DOHH2 (cell line): ENCODE data around the gene CCND2.

Source experiments
- H3F3A ChIP-seq: fragments of 200-600 bp; sonication (generic), shearing (Covaris generic); 2 replicates; pipeline ENCODE4 v1.6.0; 2016; ENCODE audit warnings: antibody characterized with exemption, mild to moderate bottlenecking; ENCODE audit not compliant: control insufficient read depth, insufficient read depth
- H3K27ac ChIP-seq: fragments of 200-600 bp; sonication (generic); 2 replicates; pipeline ENCODE4 v1.5.1; 2014; ENCODE audit warnings: low read depth, mild to moderate bottlenecking, low read length, moderate library complexity
- H3K27me3 ChIP-seq: fragments of 200-600 bp; sonication (generic); 2 replicates; pipeline ENCODE4 v1.6.1; 2014; ENCODE audit warnings: mild to moderate bottlenecking, low read length, mixed read lengths; ENCODE audit not compliant: control insufficient read depth
- H3K36me3 ChIP-seq: fragments of 200-600 bp; sonication (generic); 2 replicates; pipeline ENCODE4 v1.6.1; 2014; ENCODE audit warnings: mild to moderate bottlenecking, low read length, moderate library complexity, mixed read lengths; ENCODE audit not compliant: control insufficient read depth
- H3K4me1 ChIP-seq: fragments of 200-600 bp; sonication (generic); 2 replicates; pipeline ENCODE4 v1.6.1; 2014; ENCODE audit warnings: mild to moderate bottlenecking, low read length, mixed read lengths; ENCODE audit not compliant: control insufficient read depth
- H3K4me2 ChIP-seq: fragments of 200-600 bp; sonication (generic); 2 replicates; pipeline ENCODE4 v1.6.0; 2014; ENCODE audit warnings: mild to moderate bottlenecking, low read length, moderate library complexity
- H3K4me3 ChIP-seq: fragments of 200-600 bp; sonication (generic); 2 replicates; pipeline ENCODE4 v1.5.1; 2014; ENCODE audit warnings: mild to moderate bottlenecking, low read length, mixed read lengths
- H3K79me2 ChIP-seq: fragments of 200-600 bp; sonication (generic); 2 replicates; pipeline ENCODE4 v1.6.1; 2014; ENCODE audit warnings: mild to moderate bottlenecking, low read length, mixed read lengths; ENCODE audit not compliant: control insufficient read depth
- H3K9me2 ChIP-seq: fragments of 200-600 bp; sonication (generic); replicated peaks from 2 replicates; pipeline ENCODE4 v1.6.1; 2014; ENCODE audit warnings: mild to moderate bottlenecking, low read length, mixed read lengths; ENCODE audit not compliant: control insufficient read depth
- H3K9me3 ChIP-seq: fragments of 200-600 bp; sonication (generic); 2 replicates; pipeline ENCODE4 v1.6.1; 2014; ENCODE audit warnings: antibody characterized with exemption, low read length, mixed read lengths; ENCODE audit not compliant: control insufficient read depth, insufficient read depth
- H4K20me1 ChIP-seq: fragments of 200-600 bp; sonication (generic); 2 replicates; pipeline ENCODE4 v1.6.0; 2014; ENCODE audit warnings: low read depth, mild to moderate bottlenecking, antibody characterized with exemption, low read length, moderate library complexity; ENCODE audit not compliant: control insufficient read depth, insufficient read depth
- CTCF ChIP-seq: fragments of 200-600 bp; sonication (generic); IDR thresholded peaks from one replicate; pipeline ENCODE4 v1.5.1; 2014; ENCODE audit warnings: antibody characterized with exemption, mild to moderate bottlenecking, low read depth, low read length; ENCODE audit not compliant: poor library complexity, severe bottlenecking
- EZH2phosphoT487 ChIP-seq: fragments of 200-600 bp; sonication (generic); IDR thresholded peaks from 2 replicates; pipeline ENCODE4 v1.6.1; 2017; ENCODE audit warnings: borderline replicate concordance, mild to moderate bottlenecking, antibody characterized with exemption, low read length, moderate library complexity, mixed read lengths

The CCND2 gene

GRCh38 chr12:4266990-4267389, 6.6 kb upstream of the CCND2 start:
- Histone ChIP-seq H3K27ac (no peak overlapping the region), H3K4me3 (no peak overlapping the region), H3K4me2 (no peak overlapping the region), H4K20me1 (0 out of 2 replicates have a peak, but pooled peaks cover 4% of the 10 kb centered on the region), H3K36me3 (no peaks in the 10 kb centered on the region), H3K9me3 (no peaks in the 10 kb centered on the region), H3K79me2 (no peaks in the 10 kb centered on the region), H3F3A (peaks cover 7% of the 10 kb centered on the region; the same call in 1 of the 2 replicates), H3K27me3 (peaks cover 92% of the 10 kb centered on the region), H3K4me1 (peaks cover 29% of the 10 kb centered on the region), H3K9me2 (no peaks in the 10 kb centered on the region)
- TF ChIP-seq EZH2phosphoT487 (no peak), CTCF (no peak)

DNA sequence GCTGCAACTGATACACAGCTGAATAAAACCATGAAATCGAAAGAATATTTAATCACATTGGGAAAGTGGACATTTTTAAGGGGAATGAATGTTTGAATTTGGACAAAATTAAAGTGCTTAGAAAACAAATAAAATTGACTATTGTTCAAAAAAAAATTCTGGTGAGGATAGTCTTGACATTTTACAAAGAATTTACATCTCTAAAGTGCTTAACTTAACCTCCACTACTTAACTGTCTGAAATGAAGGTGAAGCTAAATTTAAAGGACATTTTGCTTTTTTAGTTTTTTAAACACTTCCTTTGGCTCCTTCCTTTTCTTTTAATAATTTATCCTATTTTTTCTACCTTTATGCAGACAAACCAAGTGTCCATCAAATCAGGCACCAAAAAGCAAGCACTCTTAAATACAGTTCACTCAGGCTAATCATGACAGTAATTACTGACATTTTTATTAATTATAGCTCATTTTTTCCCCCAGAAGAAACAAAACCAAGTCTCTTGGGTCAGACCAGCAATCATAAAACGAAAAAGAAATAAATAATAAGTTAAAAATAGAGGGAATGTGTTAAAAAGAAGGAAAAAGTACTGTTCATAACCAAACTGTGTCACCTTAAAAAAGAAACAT, 5.7 kb upstream of the CCND2 start:
- Histone ChIP-seq H3K27me3 (peaks cover 92% of the 10 kb centered on the region), H3K27ac (no peak overlapping the region), H3K36me3 (no peaks in the 10 kb centered on the region), H3K79me2 (no peaks in the 10 kb centered on the region), H4K20me1 (0 out of 2 replicates have a peak, but pooled peaks cover 4% of the 10 kb centered on the region), H3F3A (peaks cover 7% of the 10 kb centered on the region; the same call in 1 of the 2 replicates), H3K4me1 (peaks cover 38% of the 10 kb centered on the region), H3K4me3 (no peak overlapping the region), H3K4me2 (no peak overlapping the region), H3K9me3 (no peaks in the 10 kb centered on the region), H3K9me2 (no peaks in the 10 kb centered on the region)
- TF ChIP-seq EZH2phosphoT487 (no peak; the same call in 1 of the 2 replicates), CTCF (no peak)

GRCh38 chr12:4268329-4269181, 5.0 kb upstream of the CCND2 start:
- H3K36me3 ChIP-seq = no peaks in the 10 kb centered on the region
- no peaks in the 10 kb centered on the region for H3K9me3 ChIP-seq
- H3K27me3 ChIP-seq = peaks cover 92% of the 10 kb centered on the region
- peak; percentile 99 for TF ChIP-seq EZH2phosphoT487
- no peak for TF ChIP-seq CTCF
- H3K79me2 ChIP-seq = no peaks in the 10 kb centered on the region
- H4K20me1 ChIP-seq = 0 out of 2 replicates have a peak, but pooled peaks cover 4% of the 10 kb centered on the region
- H3K4me3 ChIP-seq = peak overlapping the region; percentile 73
- H3K27ac ChIP-seq = no peak overlapping the region
- peaks cover 41% of the 10 kb centered on the region for H3K4me1 ChIP-seq
- peaks cover 7% of the 10 kb centered on the region; the same call in 1 of the 2 replicates for H3F3A ChIP-seq
- no peaks in the 10 kb centered on the region for H3K9me2 ChIP-seq
- H3K4me2 ChIP-seq = peak overlapping the region; percentile 92
